Effector CD8-positive, alpha-beta T cell (primary cell): ENCODE data around the gene VPS37C.

Source experiments
- DNase-seq: peaks from one replicate; lab custom pipeline; 2025; lab: John Stamatoyannopoulos, UW

VPS37C gene

DNA sequence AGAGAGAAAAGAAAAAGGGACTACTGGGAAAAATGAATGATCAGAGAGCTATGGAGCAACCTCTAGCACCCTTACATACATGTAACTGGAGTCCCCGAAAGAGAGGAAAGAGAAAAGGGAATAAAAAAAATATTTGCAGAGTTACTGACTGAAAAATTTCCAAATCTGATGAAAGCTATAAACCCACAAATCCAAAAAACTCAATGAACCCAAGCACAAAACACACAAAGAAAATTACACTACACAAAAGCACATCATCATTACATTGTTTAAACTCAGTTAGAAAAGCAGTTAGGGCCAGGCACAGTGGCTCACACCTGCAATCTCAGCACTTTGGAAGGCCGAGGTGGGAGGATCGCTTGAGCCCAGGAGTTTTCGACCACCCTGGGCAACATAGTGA, 6.7 kb downstream of the VPS37C start:
- DNase-seq, result no peak

GRCh38 chr11:61153593-61154095, 7.6 kb downstream of the VPS37C start:
- DNase-seq, result no peak

DNA sequence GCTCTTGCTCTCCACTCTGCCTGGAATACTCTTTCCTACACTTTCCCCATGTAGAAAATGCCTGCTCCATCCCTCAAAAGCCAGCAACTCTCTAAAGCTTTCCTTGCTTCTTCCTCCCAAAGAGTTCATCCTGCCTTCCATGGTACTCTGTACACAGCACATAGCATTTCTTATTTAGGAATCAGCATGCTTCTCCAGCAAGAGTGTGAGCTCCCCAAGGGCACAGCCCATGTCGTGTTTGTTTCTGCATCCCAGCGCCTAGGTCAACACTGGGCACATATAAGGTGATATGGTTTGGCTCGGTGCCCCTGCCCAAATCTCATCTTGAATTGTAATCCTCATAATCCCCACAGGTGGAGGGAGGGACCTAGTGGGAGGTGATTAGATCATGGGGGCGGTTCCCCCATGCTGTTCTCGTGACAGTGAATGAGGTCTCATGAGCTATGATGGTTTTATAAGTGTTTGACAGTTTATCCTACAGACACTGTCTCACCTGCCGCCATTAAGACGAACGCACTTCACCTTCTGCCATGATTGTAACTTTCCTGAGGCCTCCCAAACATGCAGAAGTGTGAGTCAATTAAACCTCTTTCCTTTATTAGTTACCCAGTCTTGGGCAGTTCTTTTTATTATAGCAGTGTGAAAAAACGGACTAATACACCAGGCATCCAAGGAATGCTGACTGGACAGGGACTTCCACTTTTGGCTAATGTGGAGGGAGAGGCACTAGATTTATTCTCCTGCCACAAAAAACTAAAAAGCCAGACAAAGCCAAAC, 8.2 kb downstream of the VPS37C start:
- DNase-seq, result no peak

- DNase-seq, result no peak
Observed at GRCh38 chr11:61151545-61152252, 9.5 kb downstream of the VPS37C start.

DNA sequence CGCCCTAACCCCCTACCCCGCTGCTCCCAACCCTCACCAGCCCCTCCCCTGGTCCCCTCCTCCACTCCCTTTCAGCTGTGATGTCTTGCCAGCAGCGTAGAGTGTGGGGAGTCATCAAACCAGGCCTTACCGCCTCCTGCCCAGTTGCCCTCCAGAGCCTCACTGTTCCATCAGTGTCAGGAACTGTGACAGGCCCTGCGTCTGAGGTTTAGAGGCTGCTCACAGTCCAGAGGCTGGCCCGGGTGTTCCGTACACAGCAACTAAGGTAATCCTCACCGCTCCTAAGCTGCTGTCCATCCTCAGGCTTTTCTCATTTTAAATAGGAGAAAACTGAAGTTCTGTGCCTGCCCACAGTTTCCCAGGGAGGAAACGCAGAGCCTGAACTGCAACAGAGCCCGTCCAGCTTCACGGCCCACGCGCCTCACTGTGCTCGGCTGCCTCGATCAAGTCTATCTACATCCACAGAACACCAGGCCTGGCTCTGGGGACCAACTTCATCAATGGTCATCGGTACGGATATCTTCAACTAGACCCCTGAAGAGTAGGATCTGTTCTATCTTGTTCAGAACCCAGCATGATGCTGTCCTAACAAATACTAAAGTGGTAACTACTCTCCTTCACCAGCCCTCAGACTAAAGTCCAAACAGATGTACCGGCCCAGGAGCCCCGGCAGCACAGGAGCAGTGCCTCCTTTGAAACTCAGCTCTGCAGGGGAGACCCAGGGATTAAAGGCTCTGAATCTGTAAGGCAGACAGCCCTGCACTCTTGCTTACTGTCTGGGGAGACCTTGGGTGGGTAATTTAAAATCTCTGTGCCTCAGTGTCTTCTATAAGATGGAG, 10.3 kb downstream of the VPS37C start:
- no peak for DNase-seq

GRCh38 chr11:61149624-61150615, 11.3 kb downstream of the VPS37C start:
- DNase-seq, result no peak

DNA sequence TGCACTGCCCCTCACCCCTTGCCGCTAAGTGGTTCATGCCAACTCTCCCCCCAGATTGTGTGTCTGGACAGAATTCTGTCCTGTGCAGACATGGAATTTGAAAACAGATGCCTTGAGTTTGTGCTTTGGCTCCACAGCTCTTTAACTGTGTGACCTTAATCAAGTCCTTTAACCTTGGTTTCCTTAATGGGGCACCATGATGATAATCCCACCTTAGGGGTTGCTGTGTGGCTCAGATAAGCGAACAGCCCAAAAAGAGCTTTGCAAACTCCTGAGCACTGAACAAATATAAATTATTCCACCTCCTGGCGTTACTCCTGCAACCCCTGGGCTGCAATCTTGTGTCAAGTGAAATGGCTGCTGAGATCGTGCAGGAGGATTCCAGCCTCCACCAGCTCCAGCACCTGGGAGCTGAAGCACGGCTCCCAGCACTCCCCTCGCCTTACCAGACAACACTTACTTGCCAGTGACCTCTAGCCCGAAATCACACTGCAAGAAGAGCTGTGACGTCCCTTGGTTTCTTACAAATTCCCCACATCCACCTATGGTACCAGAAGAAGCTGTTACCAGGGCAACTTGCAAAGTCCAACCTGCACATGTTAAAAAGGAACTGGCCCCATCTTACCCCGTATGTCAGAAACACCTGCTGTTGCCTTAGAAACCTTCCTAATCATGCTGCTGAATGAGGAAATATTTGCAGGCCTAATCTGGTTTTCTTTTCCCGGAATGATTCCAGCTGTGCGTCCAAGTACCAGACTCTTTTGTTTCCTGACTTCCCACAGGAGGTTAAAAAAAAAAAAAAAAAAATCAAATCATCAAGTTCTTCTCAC, 13.2 kb downstream of the VPS37C start:
- DNase-seq, result no peak

GRCh38 chr11:61147271-61147670, 14.0 kb downstream of the VPS37C start:
- DNase-seq, result no peak

- no peak for DNase-seq
Observed at GRCh38 chr11:61146416-61146815, 14.8 kb downstream of the VPS37C start.

- no peak for DNase-seq
Observed at GRCh38 chr11:61145228-61146005, 15.8 kb downstream of the VPS37C start.

DNA sequence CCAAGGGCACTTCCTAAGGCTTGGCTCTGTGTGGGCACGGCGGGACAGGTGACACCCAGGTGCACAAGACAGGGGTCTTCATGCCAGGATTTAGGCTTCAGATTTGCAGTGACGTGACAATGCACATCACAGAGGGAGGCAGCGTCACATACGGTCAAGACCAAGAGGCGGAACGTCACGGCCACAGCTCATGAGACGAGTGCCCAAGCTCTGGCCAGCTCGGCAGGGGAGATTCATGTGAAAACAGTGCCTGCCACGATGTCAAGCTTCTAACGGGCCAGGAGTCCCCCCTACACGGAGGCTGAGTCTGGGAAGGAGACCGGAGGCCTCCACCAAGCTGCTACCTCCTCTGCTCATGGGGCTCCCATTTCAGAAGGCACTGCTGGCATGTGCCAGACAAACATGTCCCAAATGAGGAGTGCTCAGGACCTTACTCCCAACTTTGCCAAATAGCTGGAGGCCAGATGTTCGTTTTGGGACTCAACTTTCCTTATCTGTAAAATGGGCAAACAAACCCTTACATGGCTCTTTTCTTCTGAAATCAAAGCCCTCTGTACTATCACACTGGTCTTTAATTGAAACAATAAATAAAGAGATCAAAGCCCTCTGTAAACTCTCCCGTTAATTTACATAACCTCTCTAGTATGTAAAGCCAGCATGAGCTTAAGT, 16.6 kb downstream of the VPS37C start:
- no peak for DNase-seq

GRCh38 chr11:61142424-61142823, 18.8 kb downstream of the VPS37C start:
- no peak for DNase-seq

GRCh38 chr11:61141601-61142028, 19.6 kb downstream of the VPS37C start:
- no peak for DNase-seq

DNA sequence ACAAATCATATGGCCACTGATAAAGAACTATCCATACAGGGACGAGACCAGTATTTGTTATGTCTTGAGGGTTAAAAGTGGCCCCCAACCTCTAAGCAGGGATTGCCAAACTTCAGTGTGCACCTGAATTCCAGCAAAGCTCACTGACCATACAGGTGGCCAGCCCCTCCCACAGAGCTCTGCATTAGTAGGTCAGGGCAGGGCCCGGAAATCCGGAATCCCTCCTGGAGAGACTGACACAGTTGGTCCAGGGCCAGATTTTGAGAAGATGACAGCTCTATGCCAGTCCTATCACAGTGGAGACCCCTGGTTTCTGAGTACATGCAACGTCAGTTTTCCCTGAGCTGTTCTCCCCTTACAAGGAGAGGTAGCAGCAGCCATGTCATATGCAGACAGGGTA, 20.8 kb downstream of the VPS37C start:
- no peak for DNase-seq

DNA sequence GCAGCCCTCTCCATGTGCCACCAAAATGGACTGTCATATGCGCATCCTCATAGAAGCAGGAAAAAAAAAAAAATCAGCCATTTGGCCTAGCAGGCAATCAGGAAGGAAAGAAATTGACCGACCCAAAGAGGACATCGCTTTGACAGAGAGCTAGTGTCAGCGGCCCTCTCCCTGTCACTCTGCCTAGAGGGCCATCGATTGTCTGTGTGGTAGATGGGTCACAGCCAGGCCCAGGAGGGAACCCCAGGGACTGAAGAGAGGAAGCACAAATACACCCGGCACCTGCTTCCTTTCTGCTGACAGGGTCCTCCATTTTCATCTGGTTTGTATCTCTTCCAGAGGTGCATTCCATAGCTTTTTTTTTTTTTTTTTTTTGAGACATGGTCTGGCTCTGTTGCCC, 21.8 kb downstream of the VPS37C start:
- DNase-seq, result no peak

DNA sequence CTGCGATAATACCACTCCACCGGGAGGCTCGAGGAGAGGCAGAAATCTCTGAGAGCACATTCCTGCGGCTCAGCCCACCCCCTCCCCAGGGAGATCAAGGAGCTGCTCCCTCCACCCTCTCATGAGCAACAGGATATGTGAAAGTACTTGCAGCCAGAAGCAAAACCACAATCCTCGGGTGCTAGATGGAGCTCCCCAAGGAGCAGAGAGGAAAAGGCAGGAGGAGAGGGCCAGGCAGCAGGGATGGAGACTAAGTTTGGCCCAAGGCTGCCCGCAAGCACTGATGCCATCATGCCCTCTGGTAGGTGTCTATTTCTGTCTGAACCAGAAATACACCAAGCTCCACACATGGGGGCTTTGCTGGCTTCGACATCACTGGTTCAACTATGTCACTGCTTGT, 22.3 kb downstream of the VPS37C start:
- no peak for DNase-seq

GRCh38 chr11:61134801-61135257, 26.4 kb downstream of the VPS37C start:
- DNase-seq, result no peak

- no peak for DNase-seq
Observed at GRCh38 chr11:61133956-61134662, 27.1 kb downstream of the VPS37C start.
